Sciatic nerve (tissue), 2 donors: ENCODE measurements around the gene CCDC13. TPM values are rescaled to one million over a fixed set of nuclear protein-coding genes. Genes with fewer than 3 reads are reported as not detected.
A peak's percentile ranks its signal among the peaks of the same experiment; 100 is the strongest.

Experiments used
- ATAC-seq: fragments of 200-7000 bp; cut with Tn5 transposase; one replicate; pipeline ENCODE4 v1.9.1; 2020; ENCODE audit warnings: mild to moderate bottlenecking, moderate library complexity
- DNase-seq: peaks from one replicate; pipeline ENCODE4 v3.0.0-alpha.2; 2020; ENCODE audit warnings: low spot score
- intact Hi-C: fragments of 100-400 bp; cut with DNase I; formaldehyde crosslinking; loops from one replicate; pipeline ENCODE4 v1.14.2; 2022
- total RNA-seq: library from RNA; stranded (reverse); fragmentation: NEBNext Ultra II Directional; extraction: Animal tissue kit (Norgen Biotek cat#: 25700); gene quantifications from one replicate; pipeline ENCODE4 v1.2.1, GENCODE V29; 2021
- donor health status: DM: no; HTN: no; CAD: no.
- donor health status: DM: no; HTN: no; CAD: no.

The CCDC13 gene
- total RNA-seq, 1 donor from 2014 or later: 3.1 TPM

DNA sequence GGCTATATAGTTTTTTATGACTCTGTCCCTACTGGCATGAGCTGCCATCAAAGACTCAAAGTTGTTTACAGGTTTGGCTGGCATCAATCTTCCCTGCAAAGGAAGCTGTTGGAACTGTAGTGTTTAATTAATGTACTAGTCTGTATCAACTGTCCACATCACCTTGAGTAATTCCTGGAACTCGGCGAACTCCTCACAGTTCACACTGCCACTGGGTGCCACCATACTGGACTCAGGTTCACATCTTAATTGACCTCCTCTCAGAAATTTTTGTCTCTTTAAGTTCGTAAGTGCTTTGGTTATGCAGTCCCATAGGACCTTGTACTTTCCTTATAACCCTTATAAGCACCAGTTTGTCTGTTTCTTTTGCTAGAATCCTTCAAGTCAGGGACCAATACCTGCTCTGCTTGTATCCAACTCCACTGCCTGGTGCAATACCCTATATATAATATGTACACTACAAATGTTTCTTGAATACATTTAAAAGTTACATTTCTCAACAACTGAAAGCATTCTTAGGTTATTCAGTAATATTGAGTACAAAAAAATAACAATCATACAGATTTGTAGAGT, 28.1 kb upstream of the CCDC13 start:
- intact Hi-C loops: no loop called here
- DNase-seq (no peak), ATAC-seq (no peak)

DNA sequence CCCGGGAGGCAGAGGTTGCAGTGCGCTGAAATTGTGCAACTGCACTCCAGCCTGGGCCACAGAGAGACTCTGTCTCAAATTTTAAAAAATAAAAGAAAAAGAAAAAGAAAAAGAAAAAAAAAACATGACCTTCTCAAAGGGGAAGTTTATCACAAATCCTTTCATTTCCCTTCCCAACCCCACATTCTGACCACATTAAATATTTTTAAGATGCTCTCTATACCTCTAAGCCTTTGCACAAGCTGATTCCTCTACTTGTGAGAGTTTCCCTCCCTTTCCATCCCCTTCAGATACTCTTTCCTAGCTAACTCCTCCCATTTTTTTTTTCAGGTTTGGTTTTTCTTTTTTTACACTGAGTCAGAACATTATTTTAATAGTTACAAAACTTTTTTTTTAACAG, 27.2 kb upstream of the CCDC13 start:
- ATAC-seq (no peak), DNase-seq (no peak)
- intact Hi-C loops: no loop called here

DNA sequence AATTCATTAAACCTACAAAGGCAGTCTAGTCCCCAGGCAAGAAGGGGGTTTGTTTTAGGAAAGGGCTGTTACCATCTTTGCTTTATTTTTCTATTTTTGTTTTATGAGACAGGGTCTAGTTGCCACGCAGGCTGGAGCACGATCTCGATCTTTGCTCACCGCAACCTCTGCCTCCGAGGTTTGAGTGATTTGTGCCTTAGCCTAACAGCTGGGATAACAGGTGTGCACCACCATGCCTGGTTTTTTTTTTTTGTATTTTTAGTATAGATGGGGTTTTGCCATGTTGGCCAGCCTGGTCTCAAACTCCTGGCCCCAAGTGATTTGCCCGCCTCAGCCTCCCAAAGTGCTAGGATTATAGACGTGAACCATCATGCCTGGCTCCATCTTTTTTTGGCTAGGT, 26.3 kb upstream of the CCDC13 start:
- intact Hi-C loops: no loop called here
- DNase-seq: no peak

DNA sequence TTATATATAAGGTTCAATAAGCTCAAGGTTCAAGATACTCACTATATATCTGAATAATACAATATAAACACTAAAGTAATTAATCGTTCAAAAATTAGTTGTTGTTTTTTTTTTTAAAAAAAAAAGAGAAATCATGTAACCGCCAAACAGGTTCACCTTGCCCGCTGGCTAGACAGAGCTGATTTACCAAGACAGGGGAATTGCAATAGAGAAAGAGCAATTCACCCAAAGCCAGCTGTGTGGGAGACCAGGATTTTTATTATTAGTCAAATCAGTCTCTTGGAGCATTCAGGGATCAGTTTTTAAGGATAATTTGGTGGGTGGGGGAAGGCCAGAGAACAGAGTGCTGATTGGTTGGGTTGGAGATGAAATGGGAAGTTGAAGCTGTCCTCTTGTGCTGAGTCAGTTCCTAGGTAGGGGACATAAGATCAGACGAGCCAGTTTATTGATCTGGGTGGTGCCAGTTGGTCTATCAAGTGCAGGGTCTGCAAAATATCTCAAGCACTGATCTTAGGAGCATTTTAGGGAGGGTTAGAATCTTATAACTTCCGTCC, 23.4 kb upstream of the CCDC13 start:
- ATAC-seq (no peak), DNase-seq (no peak)
- intact Hi-C loops: no loop called here

More for the DNA sequence above, 26.3 kb upstream of the CCDC13 start:
- ATAC-seq: no peak

DNA sequence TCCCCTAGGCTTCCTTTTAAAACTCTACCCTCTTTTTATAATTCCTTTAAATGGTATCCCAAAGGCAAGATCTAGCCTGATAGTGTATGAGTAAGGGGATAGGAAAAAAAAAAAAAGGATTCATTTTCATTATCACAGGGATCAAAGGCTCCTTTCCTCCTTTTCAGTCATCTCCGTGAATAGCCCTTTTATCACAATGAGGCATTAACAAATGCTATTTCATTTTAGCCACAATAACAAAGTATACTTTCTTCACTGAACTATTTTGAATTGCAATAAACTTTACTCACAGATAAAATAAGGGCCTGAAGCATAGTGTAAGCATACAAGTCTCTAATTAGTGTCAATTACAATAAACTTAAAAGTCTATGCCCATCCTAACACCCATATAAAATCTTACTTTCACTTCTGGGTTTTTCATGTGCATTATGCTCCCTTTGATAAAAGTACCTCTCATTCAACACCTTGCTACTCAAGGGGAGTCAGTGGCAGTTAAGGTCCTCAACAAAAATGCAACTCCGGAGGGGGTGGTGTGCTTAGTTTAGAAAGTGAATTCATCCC, 22.6 kb upstream of the CCDC13 start:
- intact Hi-C loops: no loop called here
- DNase-seq (no peak), ATAC-seq (no peak)

DNA sequence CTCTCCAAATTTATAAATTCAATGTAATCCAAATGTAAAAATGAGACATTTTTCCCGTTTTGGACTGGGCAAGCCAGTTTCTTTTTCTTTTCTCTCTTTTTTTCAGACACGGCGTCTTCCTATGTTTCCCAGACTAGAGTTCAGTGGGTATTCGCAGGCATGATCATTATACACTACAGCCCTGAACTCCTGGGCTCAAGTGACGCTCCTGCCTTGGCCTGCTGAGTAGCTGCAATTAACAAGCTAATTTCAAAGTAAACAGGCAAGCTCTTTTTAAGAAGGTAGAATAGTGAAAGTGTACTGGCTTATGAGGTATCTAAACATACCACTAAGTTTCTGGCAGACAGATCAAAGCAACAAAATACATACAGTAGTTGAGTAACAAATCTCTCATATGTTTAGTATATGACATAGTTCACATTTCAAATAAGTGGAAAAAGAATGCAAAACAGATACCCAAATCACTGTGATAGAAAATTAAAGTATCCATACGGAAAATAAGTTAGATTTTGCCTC, 17.7 kb upstream of the CCDC13 start:
- intact Hi-C loops: no loop called here
- ATAC-seq (no peak), DNase-seq (no peak)

DNA sequence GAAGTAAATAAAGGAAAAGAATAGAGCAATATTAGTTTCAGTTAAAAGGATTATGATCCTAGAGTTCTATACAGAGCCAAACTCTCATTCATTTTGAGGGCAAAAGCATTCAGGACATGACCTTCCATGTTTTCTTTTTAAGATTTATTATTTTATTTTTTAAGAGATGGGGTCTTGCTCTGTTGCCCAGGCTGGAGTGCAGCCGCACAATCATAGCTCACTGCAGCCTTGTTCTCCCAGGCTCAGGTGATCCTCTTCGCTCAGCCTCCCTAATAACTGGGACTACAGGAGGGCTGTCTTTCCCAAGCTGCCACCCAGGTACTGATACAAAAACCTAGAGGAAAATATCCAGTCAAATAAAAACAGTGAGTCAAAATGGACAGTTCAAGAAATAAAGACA, 13.6 kb upstream of the CCDC13 start:
- ATAC-seq (no peak), DNase-seq (no peak)
- intact Hi-C loops: no loop called here

DNA sequence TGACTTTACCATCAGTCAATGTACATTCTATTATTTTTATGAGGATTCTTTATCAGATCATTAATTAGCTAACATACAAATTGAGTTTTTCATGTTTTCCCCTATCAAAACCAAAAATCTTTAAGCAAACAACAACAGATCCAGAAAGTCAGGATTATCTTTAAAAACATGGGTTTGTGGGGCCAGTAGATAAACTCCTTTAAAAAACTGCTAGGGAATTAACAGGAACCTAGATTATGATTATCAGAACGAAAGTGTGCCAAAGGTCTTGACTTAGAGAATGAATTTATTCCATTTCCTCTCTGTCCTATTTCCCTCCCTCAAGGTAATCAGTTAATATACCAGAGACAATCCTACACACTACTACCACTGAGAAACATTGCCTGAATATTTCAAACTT, 13.2 kb upstream of the CCDC13 start:
- intact Hi-C loops: no loop called here
- DNase-seq (no peak), ATAC-seq (no peak)

DNA sequence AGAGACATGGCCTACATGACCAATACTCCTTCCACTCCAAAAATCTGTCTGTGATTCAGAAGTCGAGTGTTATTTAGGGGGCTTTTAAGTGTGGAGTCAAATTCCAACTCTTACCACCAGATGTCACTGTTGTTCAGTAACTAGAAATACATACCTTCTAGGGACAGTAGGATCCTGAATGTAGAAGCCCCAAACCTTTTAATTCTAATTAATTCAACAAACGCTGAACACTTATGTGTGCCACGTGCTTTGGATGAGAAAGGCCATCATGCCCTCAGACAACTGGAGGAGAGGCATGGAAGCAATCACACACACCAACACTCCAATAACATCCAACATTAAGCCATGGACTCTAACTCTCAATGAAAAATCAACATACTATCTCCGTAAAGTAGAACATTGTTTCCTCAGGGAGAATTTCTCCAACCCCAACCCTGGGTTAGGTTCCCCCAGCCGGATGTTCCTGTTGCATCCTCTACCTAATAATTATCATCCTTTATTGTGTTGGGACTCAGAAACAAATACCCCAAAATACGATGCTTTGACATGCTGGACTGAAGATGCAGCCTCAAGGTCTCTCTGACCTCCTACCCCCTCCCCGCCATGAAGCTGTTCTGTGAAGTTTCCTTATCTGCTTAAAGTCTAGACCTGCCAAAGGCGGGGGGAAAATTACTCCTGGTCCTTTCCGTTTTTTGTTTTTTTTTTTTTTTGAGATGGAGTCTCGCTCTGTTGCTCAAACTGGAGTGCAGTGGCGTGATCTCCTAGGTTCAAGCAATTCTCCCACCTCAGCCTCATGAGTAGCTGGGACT, 8.0 kb upstream of the CCDC13 start:
- DNase-seq: no peak
- intact Hi-C loops: loop anchor here (5.0 kb wide), 1 partner anchor 101 kb away; no protein-coding TSS in a partner anchor

DNA sequence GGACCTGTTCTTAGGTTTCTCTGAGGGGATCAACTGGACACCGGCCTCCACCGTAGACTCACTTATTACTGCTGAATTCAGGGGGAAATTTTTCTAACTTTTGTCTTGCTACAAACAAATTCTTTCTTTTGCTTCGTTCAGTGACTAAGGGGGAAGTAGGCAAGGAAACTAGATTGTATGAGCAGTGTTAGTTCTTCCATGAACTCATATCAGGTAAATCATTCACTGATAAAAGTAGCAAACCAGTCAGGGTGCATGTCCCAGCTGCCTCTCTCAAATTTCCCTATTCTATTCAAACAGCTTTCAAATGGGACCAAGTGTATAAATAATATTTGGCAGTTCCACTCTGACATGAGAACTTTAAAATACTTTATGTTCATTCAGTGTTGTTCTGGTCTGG, 7.3 kb upstream of the CCDC13 start:
- no peak for DNase-seq
- intact Hi-C loops: loop anchor here (5.0 kb wide), 1 partner anchor 102 kb away; no protein-coding TSS in a partner anchor
- no peak for ATAC-seq

More for the DNA sequence above, 8.0 kb upstream of the CCDC13 start:
- ATAC-seq: peak; percentile 68

DNA sequence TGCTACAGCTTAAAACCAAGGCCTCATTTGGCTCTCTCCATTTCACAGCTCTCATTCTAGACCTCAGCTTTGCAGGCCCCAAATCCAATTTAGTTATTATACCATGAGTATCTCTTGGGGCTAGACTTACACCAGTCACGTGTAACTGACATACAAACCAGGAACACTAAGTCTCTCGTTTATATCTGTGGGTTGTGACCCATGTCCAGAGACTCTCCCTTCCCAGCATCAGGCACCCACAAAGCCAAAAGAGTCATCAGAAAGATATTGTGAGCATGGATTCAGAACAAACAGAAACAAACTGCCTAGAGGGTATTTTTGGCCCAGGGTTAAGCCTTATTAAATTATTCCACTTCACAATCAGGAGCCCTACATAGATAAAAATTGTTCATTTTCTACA, 5.6 kb upstream of the CCDC13 start:
- ATAC-seq (peak; percentile 83), DNase-seq (no peak)
- intact Hi-C loops: no loop called here

DNA sequence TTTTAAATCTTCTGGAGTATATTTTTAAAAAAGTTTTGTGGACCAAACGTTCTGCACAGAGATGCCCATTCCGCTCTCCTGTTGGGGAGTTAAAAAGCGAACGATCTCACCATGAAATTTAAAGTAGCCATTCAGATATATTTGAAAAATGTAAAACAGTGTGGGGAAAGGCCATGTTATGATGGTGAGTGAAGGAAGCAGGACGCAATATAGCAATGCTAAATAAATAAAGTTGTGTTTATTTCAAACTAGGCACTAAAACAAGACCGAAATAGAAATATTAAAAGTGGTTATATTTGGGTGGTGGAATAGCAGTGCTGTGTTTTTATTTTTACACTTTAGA, 327 bp upstream of the CCDC13 start:
- intact Hi-C loops: no loop called here
- DNase-seq (no peak), ATAC-seq (no peak)

DNA sequence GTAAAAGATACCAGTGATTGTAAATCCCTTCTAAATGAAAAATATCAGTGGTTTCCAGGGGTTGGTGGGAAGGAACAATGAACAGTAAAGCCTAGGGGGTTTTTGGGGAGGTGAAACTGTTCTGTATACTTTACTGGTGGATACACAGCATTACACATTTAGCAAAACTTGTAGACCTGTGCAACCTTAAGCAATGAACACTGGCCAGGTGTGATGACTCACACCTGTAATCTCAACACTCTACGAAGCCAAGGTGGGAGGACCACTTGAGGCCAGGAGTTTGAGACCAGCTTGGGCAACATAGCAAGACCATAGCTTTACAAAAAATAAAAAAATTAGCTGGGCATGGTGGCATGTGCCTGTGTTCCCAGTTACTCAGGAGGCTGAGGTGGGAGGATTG, 1.8 kb downstream of the CCDC13 start:
- no peak for ATAC-seq
- intact Hi-C loops: no loop called here
- no peak for DNase-seq

DNA sequence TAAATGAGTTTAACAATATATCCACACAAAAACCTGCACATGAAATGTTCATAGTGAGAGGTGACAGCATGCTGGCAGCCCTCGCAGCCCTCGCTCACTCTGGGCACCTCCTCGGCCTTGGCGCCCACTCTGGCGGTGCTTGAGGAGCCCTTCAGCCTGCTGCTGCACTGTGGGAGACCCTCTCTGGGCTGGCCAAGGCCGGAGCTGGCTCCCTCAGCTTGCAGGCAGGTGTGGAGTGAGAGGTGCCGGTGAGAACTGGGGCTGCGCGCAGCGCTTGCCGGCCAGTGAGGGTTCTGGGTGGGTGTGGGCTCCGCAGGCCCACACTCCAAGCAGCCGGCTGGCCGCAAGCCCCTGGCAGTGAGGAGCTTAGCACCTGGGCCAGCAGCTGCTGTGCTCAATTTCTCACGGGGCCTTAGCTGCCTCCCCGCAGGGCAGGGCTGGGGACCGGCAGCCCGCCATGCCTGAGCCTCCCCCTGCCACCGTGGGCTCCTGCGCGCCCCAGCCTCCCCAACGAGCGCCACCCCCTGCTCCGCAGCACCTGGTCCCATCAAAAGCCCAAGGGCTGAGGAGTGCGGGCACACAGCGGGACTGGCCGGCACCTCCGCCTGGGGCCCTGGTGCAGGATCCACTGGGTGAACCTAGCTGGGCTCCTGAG, 3.4 kb downstream of the CCDC13 start:
- no peak for ATAC-seq
- intact Hi-C loops: no loop called here
- DNase-seq: no peak

DNA sequence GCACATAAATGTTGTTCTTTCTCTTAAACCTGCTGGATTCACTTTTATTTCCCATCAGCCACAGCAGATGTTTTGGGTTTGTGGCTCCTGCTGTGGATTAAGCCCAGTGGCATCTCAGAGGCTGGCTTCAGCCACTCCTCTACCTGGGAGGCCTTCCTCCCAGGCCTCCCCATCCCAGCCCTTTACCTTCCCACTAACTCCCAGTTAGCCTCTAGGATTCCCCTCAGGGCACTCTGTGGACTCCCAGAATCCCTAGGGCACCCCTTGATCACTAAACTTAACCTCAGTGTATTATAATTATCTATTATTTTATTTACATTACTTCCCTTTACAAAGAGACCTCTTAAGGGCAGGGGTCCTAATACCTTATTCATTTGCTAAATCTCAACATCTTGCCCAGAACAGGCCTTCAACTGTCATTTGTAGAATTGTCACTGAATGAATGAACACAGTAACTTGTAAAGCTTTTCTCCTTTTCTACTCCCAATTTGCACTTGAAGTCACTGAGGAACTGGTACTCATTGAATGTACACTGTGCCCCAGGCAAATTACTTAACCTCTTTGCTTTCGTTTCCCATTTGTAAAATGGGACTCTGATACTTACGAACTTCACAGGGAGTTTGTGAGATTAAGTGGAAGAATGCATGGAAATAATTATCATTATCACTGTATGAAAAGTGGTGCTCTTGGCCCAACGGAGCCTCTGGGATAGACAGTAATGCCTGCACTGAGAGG, 8.3 kb downstream of the CCDC13 start:
- DNase-seq (no peak), ATAC-seq (no peak)
- intact Hi-C loops: no loop called here

DNA sequence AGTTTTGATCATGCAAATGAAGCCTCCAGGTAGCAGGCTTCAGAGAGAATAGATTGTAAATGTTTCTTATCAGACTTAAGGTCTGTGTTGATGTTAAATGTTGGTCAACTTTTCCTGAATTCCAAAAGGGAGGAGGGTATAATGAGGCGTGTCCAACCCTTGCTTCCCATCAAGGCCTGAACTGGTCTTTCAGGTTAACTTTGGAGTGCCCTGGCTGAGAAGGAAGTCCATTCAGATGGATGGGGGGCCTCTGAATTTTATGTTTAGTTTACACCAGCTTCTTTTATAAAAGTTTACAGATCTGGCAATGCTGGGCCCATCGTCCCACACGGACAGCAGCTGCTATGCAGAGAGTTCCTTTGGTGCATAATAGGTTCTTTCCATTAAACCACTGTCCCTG, 8.9 kb downstream of the CCDC13 start:
- DNase-seq: no peak
- ATAC-seq: no peak
- intact Hi-C loops: no loop called here

DNA sequence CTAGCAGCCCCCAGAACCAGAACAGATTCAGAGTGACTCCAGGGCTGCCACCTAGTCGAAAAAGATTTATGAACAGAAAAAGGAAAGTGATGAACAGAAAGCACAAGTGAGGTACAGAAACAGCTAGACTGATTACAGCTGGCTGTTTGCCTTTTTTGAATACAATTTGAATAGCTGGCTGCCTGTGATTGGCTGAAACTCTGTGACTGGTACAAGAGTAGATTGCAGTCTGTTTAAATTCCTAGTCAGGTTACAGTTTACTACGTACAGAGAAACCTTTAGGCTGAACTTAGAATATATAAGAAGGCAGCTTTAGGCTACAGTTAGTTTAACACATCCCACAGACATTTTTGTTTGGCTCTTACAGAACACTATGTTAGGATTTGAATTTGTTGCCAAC, 10.0 kb downstream of the CCDC13 start:
- DNase-seq (no peak), ATAC-seq (no peak)
- intact Hi-C loops: no loop called here

DNA sequence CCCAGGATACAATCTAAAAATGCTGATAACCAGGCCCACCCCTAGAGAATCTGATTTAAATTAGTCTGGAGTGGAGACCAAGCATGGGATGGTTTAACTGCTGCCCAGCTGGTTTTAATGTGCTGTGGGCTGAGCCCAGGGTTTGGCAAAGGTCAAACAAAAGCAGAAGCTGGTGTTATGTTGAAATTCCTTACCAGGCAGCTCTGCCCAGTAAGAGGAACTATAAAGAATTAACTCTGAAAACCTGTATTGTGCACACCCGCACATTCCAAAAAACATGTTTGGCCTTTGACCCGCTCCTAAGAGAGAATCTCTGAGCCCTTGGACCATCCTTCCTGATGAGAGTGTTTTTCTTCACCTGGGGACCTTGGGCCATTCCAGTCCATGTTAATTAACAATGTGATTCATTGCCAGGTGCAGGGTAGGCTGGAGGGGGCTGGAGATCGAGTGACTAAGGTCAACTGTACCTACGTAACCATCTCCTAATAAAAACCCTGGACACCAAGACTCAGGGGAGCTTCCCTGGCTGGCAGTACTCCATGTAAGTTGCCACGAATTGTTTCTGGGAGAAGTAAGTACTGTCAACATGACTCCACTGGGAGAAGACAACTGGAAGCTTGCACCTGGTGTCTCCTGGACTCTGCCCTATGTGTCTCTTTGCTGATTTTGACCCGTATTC, 10.9 kb downstream of the CCDC13 start:
- DNase-seq: no peak
- ATAC-seq: peak; percentile 71

More for the DNA sequence above, 10.9 kb downstream of the CCDC13 start:
- intact Hi-C loops: no loop called here
